ENCODE data around the gene ENAH. TPM values are rescaled to one million over a fixed set of nuclear protein-coding genes. Genes with fewer than 3 reads are reported as not detected.

ENAH gene
- total RNA-seq, 1 experiment from 2014 or later, result 100 TPM

- TF ChIP-seq TCF7L2 (IDR thresholded peaks at IDR 0.05; ENCODE audit: borderline replicate concordance, extremely low read depth, insufficient read depth, insufficient read length), result no peak
- no peak for TF ChIP-seq CTCF (IDR thresholded peaks at IDR 0.05 in 2 of 3, conservative IDR thresholded peaks at IDR 0.05 in 1 of 3; ENCODE audit: borderline replicate concordance in 1 of 3, insufficient read depth in 1 of 3, low read depth in 2 of 3, low read length in 2 of 3)
- no peak for TF ChIP-seq ZFX (IDR thresholded peaks at IDR 0.05)
- TF ChIP-seq YY1 (IDR thresholded peaks at IDR 0.05; ENCODE audit: extremely low read depth, insufficient replicate concordance, low read depth, low read length), result no peak
- no peak for TF ChIP-seq ATF3 (IDR thresholded peaks at IDR 0.05)
Observed at GRCh38 chr1:225442123-225442505, 210.8 kb downstream of the ENAH start (continued).

DNA sequence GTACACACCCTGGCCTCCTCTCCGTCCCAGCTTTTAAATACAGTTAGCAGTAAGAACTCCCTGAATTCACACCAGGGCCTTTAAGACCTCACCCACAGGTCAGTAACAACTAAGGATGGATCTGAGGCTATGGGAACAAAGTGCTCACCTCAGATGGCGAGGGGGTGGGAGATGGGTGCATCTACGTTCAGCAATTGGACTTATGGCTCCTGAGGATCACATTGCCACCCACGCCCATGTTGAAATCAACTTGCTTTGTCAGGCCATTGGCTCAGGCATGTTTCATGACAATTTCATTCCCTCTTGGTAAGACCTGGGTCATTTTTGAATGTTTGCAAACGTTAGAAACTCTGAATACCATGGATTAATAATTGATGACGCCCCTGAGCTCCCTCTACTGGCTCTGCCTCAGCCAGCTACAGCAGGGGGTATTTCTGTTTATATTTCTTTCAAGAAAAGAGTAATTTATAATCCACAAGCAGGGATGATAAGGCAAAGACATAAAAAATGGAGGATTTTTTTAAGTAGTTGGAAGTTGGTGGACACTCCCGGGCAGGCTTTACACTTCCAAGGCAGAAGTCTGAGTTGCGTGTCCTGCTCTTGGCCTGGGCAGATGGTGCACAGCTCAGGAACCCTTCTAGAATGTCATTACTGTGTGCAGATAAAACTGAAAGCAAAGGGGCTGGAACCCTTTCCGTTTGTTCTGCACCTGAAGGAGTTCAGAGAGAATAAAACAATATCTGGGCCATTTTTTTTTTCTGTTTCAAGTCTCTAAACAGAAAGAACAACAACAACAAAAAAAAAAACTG lies 211.4 kb downstream of the ENAH start:
- ChIA-PET CTCF (interaction anchor here (0.8 to 2.1 kb wide), 5 partner anchors 8 to 331 kb away, joined by 3 to 7 read pairs (median 4); partner anchors contain the start of gene LBR), POLR2A (no interaction called here), RAD21 (ENCODE audit: low non-redundant PET in 1 of 2, low total read pairs in 2 of 2, uncharacterized antibody in 2 of 2, unreplicated experiment in 2 of 2) (no interaction called here)
- intact Hi-C loops (cut with micrococcal nuclease), result no loop called here
- H3K27me3 ChIP-seq (ENCODE audit: insufficient read depth, low read length), result no peaks in the 10 kb centered on the region
- peak overlapping the region; percentile 6; the same call in 1 of the 2 replicates for H3K4me2 ChIP-seq (ENCODE audit: low read length)
- peak overlapping the region; percentile 69 for H2AFZ ChIP-seq (ENCODE audit: low read depth, low read length, poor library complexity, severe bottlenecking)
- no peak for ATAC-seq
- no peak for DNase-seq (ENCODE audit: low read depth, low spot score)
- no peaks in the 10 kb centered on the region for H3K9me2 ChIP-seq (ENCODE audit: insufficient read depth)
- TF ChIP-seq CTCF (IDR thresholded peaks at IDR 0.05 in 2 of 3, conservative IDR thresholded peaks at IDR 0.05 in 1 of 3; ENCODE audit: borderline replicate concordance in 1 of 3, insufficient read depth in 1 of 3, low read depth in 2 of 3, low read length in 2 of 3), result peak in 2 of 3 experiments; percentile 51 to 60; a peak in 5 of 6 replicates
- no peak for TF ChIP-seq SP1 (IDR thresholded peaks at IDR 0.05; ENCODE audit: low read depth)
- TF ChIP-seq POLR2A (IDR thresholded peaks at IDR 0.05; ENCODE audit: borderline replicate concordance, extremely low read depth, insufficient read depth, insufficient read length), result no peak
- no peak for TF ChIP-seq JUND (IDR thresholded peaks at IDR 0.05)
- TF ChIP-seq ZBTB33 (IDR thresholded peaks at IDR 0.05; ENCODE audit: extremely low read depth, insufficient replicate concordance, low read length), result no peak
- TF ChIP-seq RAD21 (IDR thresholded peaks at IDR 0.05; ENCODE audit: low read depth), result peak; percentile 25; the same call in 1 of the 2 replicates
- no peaks in the 10 kb centered on the region for H3K36me3 ChIP-seq (ENCODE audit: control insufficient read depth in 1 of 2, insufficient read depth in 2 of 2, low read length in 2 of 2)
- BruUV-seq (replicated peaks), result no TSS peak
- no peak overlapping the region for H3K4me3 ChIP-seq (replicated peaks in 1 of 2; ENCODE audit: low read depth in 1 of 2, low read length in 2 of 2)
- no peaks in the 10 kb centered on the region for H3K79me2 ChIP-seq (ENCODE audit: insufficient read depth, low read length)
- no peaks in the 10 kb centered on the region for H3K9me3 ChIP-seq (ENCODE audit: control insufficient read depth in 1 of 2, insufficient read depth in 1 of 2, low read depth in 1 of 2, low read length in 2 of 2)
- H3K9ac ChIP-seq (ENCODE audit: low read length), result no peak overlapping the region
- H3K4me1 ChIP-seq (ENCODE audit: control insufficient read depth in 1 of 2, insufficient read depth in 2 of 2, low read length in 2 of 2), result peaks cover 37 to 56% of the 10 kb centered on the region in 2 experiments
- H3K27ac ChIP-seq (ENCODE audit: low read depth, low read length), result no peak overlapping the region
- no peaks in the 10 kb centered on the region for H4K20me1 ChIP-seq (ENCODE audit: insufficient read depth)
